Breast epithelium (tissue), 3 donors: ENCODE measurements around the gene CCL27.

Experiments used
- POLR2A ChIP-seq: fragments of 450-650 bp; IDR thresholded peaks from one replicate; pipeline ENCODE4 v1.6.1; 2016; ENCODE audit warnings: antibody characterized with exemption, mild to moderate bottlenecking, moderate library complexity
- POLR2AphosphoS5 ChIP-seq, 3 donors: sonication (generic); formaldehyde crosslinking; IDR thresholded peaks; one replicate each; pipeline ENCODE4 v1.6.1; 2017; ENCODE audit warnings: antibody characterized with exemption in 3 of 3
- TF ChIP-seq, protein P1 (sequence below), 3 donors: fragments of 450-650 bp; IDR thresholded peaks; one replicate each; pipeline ENCODE4 v1.5.1; 2016 to 2017; ENCODE audit warnings: antibody characterized with exemption in 3 of 3, mild to moderate bottlenecking in 3 of 3, moderate library complexity in 3 of 3

DNA sequence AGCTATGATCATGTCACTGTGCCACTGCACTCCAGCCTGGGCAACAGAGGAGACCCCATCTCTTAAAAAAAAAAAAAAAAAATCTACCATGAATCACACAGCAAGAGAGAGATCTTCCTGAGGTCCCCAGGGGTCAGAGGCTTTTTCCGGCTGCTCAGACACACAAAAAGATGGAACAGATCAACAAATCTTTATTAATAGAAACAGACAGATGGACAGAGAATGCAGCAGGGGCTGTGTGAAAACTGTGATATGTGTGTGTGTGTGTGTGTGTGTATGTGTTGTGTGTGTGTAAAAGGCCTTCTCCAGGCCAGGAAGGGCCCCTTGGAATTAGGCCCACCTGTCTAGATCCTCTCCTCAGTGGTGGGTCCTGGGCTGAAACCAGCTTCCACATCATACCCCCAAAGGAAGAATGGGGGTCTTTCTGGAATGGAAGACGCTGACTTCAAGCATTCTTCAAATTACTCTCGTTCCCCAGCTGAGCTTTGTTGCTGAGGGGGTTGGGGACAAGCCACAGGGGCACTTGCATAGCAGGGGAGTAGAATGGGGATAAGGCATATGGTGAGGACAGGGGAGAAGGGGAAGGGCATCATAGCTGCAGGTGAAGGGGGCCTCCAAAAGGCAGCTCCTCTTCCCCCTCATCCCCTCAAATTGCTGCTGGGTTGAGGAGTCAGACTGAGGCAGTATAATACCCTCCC is 27.8 kb downstream of the CCL27 start:
- no peak for TF ChIP-seq POLR2A
- no peak for TF ChIP-seq POLR2AphosphoS5 (IDR thresholded peaks at IDR 0.05)
- TF ChIP-seq, protein P1, sequence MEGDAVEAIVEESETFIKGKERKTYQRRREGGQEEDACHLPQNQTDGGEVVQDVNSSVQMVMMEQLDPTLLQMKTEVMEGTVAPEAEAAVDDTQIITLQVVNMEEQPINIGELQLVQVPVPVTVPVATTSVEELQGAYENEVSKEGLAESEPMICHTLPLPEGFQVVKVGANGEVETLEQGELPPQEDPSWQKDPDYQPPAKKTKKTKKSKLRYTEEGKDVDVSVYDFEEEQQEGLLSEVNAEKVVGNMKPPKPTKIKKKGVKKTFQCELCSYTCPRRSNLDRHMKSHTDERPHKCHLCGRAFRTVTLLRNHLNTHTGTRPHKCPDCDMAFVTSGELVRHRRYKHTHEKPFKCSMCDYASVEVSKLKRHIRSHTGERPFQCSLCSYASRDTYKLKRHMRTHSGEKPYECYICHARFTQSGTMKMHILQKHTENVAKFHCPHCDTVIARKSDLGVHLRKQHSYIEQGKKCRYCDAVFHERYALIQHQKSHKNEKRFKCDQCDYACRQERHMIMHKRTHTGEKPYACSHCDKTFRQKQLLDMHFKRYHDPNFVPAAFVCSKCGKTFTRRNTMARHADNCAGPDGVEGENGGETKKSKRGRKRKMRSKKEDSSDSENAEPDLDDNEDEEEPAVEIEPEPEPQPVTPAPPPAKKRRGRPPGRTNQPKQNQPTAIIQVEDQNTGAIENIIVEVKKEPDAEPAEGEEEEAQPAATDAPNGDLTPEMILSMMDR (IDR thresholded peaks at IDR 0.05): no peak
